NOMO-1 (cell line): Measurements from ENCODE around the gene OOSP2.
A peak's percentile ranks its signal among the peaks of the same experiment; 100 is the strongest.

Source experiments
- DNase-seq, 2 experiments: peaks; one replicate each; lab custom pipeline; 2025; ENCODE audit not compliant: unreplicated experiment in 2 of 2; lab: John Stamatoyannopoulos, UW

Gene OOSP2

DNA sequence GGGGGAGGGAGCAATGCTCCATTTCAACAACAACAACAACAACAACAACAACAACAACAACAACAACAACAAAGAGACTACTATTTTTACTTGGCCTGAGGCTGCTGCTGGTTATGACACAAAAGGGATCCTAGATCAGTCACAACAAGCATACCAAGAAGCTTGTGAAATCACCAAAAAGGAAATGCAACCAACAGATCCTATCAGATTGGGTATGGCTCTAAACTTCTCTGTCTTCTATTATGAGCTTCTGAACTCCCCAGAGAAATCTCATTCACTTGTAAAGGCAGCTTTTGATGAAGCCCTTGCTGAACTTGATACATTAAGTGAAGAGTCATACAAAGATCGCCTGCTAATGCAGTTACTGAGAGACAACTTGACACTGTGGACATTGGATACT, 37.8 kb downstream of the OOSP2 start:
- DNase-seq, result peak in 1 of 2 experiments; percentile 5

DNA sequence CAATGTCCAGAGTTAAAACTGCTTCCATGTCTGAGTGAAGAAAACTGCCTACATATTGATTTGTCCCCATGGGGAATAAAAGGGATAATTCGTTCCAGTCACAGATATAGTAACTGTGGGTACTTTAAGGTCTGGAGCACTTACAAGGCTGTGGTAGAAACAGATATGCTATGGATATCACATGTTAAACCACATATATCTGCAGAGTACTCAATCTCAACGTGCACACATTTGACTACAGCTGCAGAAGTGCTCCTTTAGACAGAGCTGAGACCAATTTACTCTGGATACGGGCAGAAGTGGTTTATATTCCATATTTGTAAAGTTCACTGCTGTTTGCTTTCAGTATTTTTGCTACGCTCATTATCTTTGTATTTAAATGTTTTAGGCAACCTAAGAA, 38.5 kb downstream of the OOSP2 start:
- no peak for DNase-seq

DNA sequence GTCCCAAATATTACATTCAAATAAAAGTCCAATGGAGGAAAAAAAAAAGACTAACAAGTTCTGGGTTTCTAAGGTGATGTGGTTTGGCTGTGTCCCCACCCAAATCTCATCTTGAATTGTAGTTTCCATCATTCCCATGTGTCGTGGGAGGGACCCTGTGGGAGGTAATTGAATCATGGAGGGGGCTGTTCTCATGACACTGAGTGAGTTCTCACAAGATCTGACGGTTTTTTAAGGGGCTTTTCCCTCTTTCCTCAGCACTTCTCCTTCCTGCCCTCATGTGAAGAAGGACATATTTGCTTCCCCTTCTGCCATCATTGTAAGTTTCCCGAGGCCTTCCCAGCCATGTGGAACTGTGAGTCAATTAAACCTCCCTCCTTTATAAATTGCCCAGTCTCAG, 40.3 kb downstream of the OOSP2 start:
- DNase-seq, result no peak

DNA sequence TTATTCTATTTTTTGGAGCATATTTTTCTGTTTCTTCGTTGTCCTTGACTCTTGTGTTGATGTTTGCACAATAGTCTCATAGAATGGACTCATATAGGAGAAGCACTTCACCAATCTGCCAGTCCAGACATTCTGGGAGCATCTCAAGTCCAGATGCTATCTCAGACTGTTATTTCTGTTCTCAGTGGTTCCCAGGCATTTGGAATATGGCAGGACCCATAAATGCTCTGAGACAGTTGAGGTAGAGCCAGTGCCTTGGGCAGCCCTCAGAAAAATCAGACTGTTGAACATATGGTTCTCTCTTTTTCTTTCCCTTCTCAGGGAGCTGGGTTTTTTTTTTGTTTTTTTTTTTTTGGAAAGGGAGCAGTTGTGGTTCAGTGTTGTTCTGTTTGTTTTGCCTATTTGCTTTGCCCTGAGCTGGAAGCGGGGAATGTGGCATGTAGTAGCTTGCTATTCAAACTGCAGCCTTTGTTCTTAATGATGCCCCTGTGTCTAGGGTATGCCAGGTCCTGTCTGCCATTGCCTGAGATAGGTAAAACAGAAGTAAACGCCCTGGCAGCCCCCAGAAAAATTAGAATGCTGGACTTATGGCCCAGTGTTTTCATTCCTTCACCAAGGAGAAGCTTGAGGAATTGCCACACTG, 44.5 kb downstream of the OOSP2 start:
- no peak for DNase-seq

DNA sequence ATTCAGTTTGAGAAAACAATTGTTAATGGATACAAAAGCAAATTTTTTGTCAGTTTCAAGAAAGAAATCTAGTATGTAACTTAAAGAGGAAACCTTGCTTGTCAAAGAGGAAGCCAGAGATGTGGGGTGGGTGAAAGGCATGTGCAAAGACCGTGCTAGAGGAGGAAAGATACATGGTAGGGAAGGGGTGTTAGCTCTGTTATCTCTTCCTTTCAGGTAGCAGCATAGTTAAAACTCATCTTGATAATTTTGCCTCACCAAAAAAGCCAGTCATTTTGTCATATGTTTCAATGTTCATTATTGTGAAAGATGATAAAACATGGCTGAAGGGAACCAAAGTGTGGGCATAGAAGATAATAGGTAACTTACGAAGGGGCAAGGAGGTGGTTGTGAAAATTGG, 45.7 kb downstream of the OOSP2 start:
- no peak for DNase-seq

DNA sequence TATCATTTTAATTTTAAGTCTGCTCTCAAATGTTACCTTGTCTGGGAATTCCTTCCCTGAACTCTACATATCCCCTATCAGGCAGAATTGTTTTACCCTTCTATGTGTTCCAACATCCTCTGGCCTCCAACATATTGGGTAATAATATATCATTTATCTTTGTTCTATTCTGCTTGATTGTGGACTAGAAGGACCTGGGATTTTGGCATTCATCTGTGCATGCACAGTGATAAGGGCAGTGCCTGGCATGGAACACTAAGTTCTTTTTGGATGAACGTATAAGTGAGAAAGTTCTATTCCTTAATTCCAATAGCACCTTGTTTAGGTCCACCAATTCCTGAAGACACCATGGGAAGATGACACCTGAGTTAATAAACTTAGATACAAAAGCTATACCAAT, 47.0 kb downstream of the OOSP2 start:
- DNase-seq, result no peak

DNA sequence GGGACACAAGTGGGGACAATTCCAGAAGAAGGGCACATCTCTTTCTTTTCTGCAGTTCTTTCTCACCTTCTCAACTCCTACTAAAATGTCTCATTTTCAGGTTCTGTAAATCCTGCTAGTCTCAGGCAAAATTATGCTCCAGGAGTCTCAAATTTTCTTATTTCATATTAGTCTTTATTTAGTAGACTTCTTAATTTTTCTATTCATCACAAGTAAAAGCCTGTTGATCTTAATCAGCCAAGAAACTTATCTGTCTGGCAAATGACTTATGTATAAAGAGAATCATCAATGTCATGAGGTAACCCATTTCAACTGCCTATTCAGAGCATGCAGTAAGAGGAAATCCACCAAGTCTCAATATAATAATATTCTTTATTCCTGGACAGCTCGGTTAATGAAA, 48.2 kb downstream of the OOSP2 start, which contains the start of gene MS4A2:
Gene MS4A2, plus strand, starts transcription at position 301 of the 400 bp plus-strand sequence. CDS start 102 bp downstream, outside the sequence.
- no peak for DNase-seq

DNA sequence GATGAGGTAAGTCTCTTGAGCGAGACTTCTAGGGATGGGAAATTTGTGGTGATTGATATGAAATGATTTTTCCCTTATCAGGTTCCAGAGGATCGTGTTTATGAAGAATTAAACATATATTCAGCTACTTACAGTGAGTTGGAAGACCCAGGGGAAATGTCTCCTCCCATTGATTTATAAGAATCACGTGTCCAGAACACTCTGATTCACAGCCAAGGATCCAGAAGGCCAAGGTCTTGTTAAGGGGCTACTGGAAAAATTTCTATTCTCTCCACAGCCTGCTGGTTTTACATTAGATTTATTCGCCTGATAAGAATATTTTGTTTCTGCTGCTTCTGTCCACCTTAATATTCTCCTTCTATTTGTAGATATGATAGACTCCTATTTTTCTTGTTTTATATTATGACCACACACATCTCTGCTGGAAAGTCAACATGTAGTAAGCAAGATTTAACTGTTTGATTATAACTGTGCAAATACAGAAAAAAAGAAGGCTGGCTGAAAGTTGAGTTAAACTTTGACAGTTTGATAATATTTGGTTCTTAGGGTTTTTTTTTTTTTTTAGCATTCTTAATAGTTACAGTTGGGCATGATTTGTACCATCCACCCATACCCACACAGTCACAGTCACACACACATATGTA, 55.4 kb downstream of the OOSP2 start:
- no peak for DNase-seq

DNA sequence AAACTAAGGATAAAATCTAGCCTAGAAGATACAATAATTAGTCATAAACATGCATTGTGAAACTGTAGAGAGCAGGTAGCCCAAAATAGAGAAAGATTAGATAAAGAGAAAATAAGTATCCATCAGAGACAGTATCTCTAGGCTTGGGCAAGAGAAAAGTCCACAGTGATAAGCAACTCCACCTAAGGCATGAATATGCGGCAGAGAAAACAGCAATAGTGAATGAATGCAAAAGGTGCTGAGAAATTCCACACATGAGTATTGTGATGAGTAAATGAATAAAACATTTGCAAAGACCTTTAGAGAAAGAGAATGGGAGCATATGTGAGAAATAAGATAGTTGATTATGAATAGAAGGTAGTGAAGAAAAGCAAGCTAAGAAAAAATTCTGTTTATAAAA, 57.0 kb downstream of the OOSP2 start:
- no peak for DNase-seq
